Activated CD4-positive, alpha-beta T cell treated with anti-CD3 and anti-CD28 coated beads for 24 hours (primary cell): ENCODE results near the gene DAZAP1.
"Not testable (repeated sequence)": the region's sequence is repeated elsewhere in the genome, so short reads cannot be mapped to it uniquely, and the experiment has no call there.

Experiments used
- DNase-seq, 2 donors: peaks; one replicate each; pipeline ENCODE4 v3.0.0-alpha.2; 2020; ENCODE audit warnings: low read depth in 2 of 2

DAZAP1 gene

GRCh38 chr19:1472231-1473084, 65.1 kb downstream of the DAZAP1 start:
- DNase-seq: no peak

- no peak for DNase-seq
Observed at GRCh38 chr19:1473085-1473851, 65.9 kb downstream of the DAZAP1 start.

GRCh38 chr19:1474011-1474764, 66.8 kb downstream of the DAZAP1 start:
- DNase-seq: no peak

GRCh38 chr19:1474765-1475351, 67.5 kb downstream of the DAZAP1 start:
- DNase-seq: no peak

GRCh38 chr19:1475751-1476437, 68.5 kb downstream of the DAZAP1 start:
- DNase-seq: no peak

- DNase-seq: not testable (repeated sequence)
Observed at GRCh38 chr19:1477056-1477455, 69.7 kb downstream of the DAZAP1 start.

- DNase-seq: peak; percentile 84 to 89
Observed at GRCh38 chr19:1478934-1479707, 71.7 kb downstream of the DAZAP1 start, which contains the start of gene C19orf25. C19orf25 (minus strand) TSS chr19:1479215; CDS start chr19:1478903, 312 bp downstream.

GRCh38 chr19:1481224-1481892, 74.0 kb downstream of the DAZAP1 start:
- no peak for DNase-seq

- DNase-seq: no peak
Observed at GRCh38 chr19:1481893-1482360, 74.5 kb downstream of the DAZAP1 start.

DNA sequence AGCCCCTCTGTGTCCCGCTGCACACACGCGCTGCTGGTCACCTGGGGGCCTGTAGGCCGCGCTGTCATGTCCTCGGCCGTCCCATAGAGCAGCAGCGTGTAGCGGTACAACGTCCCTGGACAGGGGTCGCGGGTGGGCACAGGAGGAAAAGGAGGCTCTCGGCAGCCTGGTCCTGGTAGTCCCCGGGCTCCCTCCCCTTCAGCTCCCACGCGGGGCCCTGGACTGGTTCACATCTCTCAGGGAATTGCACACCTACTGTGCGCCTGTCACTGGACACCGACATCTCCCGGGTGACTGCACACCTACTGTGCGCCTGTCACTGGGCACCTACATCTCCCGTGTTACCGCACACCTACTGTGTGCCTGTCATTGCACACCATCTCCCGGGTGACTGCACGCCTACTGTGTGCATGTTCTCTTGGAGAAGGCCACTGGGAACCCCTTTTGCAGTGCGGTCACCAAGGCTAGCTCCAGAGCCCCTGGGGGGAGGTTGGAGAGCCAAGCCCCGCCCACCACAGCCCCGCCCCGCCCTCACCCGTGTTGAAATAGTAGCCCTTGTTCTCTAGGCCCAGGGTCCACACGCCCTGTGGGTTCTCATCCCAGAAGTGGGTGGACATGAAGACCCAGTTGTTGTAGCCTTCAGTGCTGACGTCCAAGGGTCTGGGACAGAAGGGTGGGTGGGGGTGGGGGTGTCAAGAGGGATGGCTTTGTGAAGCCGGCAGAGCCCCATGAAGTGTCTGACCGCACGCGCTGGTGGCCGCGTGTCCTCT, 75.2 kb downstream of the DAZAP1 start:
- no peak for DNase-seq

DNA sequence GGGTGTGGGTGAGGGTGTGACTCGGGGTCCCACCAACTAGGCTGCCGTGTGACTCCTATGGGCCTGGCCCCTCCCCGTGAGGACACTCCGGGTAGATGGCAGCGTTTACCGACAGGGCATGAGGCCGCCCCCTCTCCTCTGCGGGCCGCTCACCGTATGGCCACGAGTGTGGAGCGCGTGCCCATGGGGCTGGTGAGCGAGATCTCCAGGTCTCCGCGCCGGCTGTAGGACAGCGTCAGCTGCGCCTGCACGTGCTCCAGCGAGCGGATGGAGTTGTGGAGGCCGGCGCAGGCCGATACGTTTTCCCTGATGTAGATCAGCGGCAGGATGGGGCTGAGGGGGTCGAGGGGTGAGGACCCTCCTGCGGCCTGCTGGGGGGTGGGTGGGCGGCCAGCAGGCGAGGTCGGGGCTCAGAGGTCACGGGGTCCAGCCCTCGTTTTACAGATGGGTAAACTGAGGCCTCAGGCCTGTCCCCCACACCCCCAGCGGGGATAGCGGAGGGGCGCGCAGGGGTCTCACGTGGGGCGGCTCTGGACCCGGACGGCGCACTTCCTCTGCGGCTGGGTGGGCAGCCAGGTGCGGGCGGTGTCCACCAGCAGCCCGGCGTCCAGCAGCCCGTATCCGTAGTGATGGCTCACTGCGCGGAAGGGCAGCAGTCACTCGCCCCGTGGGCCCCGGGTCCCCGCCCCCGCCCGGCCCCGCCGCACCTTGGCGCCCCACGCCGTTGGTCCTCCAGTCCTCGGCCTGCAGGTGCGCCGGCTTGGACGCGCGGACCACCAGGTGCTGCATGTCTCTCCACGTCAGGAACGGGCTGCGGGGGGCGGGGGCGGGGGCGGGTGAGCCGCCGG, 76.0 kb downstream of the DAZAP1 start:
- no peak for DNase-seq

- DNase-seq: no peak
Observed at GRCh38 chr19:1483979-1484428, 76.6 kb downstream of the DAZAP1 start.
